Measurements from ENCODE around the gene TNRC18.
"Not testable (repeated sequence)": the region's sequence is repeated elsewhere in the genome, so short reads cannot be mapped to it uniquely, and the experiment has no call there.

TNRC18 gene

GRCh38 chr7:5351507-5352265 is 71.9 kb downstream of the TNRC18 start:
- no peak for DNase-seq (ENCODE audit: low read depth in 2 of 2)

- no peak for DNase-seq (ENCODE audit: low read depth in 2 of 2)
Observed at GRCh38 chr7:5350600-5351385, 72.8 kb downstream of the TNRC18 start.

- DNase-seq (ENCODE audit: low read depth in 2 of 2) = no peak
Observed at GRCh38 chr7:5350174-5350463, 73.5 kb downstream of the TNRC18 start.

GRCh38 chr7:5349437-5350173 is 74.0 kb downstream of the TNRC18 start:
- DNase-seq (ENCODE audit: low read depth in 2 of 2) = no peak

GRCh38 chr7:5349005-5349380 is 74.6 kb downstream of the TNRC18 start:
- no peak for DNase-seq (ENCODE audit: low read depth in 2 of 2)

GRCh38 chr7:5348134-5349004 is 75.3 kb downstream of the TNRC18 start:
- DNase-seq (ENCODE audit: low read depth in 2 of 2) = no peak

GRCh38 chr7:5345671-5346070 is 78.0 kb downstream of the TNRC18 start:
- DNase-seq (ENCODE audit: low read depth in 2 of 2) = no peak

GRCh38 chr7:5345171-5345570 is 78.5 kb downstream of the TNRC18 start:
- no peak for DNase-seq (ENCODE audit: low read depth in 2 of 2)

GRCh38 chr7:5344342-5344741 is 79.3 kb downstream of the TNRC18 start:
- no peak for DNase-seq (ENCODE audit: low read depth in 2 of 2)

- DNase-seq (ENCODE audit: low read depth in 2 of 2) = no peak
Observed at GRCh38 chr7:5343884-5344283, 79.8 kb downstream of the TNRC18 start.

GRCh38 chr7:5342631-5343030 is 81.0 kb downstream of the TNRC18 start:
- no peak for DNase-seq (ENCODE audit: low read depth in 2 of 2)

- no peak for DNase-seq (ENCODE audit: low read depth in 2 of 2)
Observed at GRCh38 chr7:5339955-5340354, 83.7 kb downstream of the TNRC18 start.

- DNase-seq (ENCODE audit: low read depth in 2 of 2) = no peak
Observed at GRCh38 chr7:5337047-5337446, 86.6 kb downstream of the TNRC18 start.

GRCh38 chr7:5334671-5335070 is 89.0 kb downstream of the TNRC18 start:
- DNase-seq (ENCODE audit: low read depth in 2 of 2) = no peak

GRCh38 chr7:5333121-5334045 is 90.3 kb downstream of the TNRC18 start:
- DNase-seq (ENCODE audit: low read depth in 2 of 2) = no peak

- DNase-seq (ENCODE audit: low read depth in 2 of 2) = no peak
Observed at GRCh38 chr7:5332579-5332978, 91.1 kb downstream of the TNRC18 start.

GRCh38 chr7:5330288-5330687 is 93.3 kb downstream of the TNRC18 start:
- DNase-seq (ENCODE audit: low read depth in 2 of 2) = no peak

- no peak for DNase-seq (ENCODE audit: low read depth in 2 of 2)
Observed at GRCh38 chr7:5324961-5325360, 98.7 kb downstream of the TNRC18 start.

- not testable (repeated sequence) for DNase-seq (ENCODE audit: low read depth in 2 of 2)
Observed at GRCh38 chr7:5323800-5324781, 99.5 kb downstream of the TNRC18 start.
